Measurements from ENCODE around the gene GRIK3. TPM values are rescaled to one million over a fixed set of nuclear protein-coding genes. Genes with fewer than 3 reads are reported as not detected.
A peak's percentile ranks its signal among the peaks of the same experiment; 100 is the strongest.

Gene GRIK3
- total and polyA plus RNA-seq, 3 experiments from 2014 or later, result not detected

DNA sequence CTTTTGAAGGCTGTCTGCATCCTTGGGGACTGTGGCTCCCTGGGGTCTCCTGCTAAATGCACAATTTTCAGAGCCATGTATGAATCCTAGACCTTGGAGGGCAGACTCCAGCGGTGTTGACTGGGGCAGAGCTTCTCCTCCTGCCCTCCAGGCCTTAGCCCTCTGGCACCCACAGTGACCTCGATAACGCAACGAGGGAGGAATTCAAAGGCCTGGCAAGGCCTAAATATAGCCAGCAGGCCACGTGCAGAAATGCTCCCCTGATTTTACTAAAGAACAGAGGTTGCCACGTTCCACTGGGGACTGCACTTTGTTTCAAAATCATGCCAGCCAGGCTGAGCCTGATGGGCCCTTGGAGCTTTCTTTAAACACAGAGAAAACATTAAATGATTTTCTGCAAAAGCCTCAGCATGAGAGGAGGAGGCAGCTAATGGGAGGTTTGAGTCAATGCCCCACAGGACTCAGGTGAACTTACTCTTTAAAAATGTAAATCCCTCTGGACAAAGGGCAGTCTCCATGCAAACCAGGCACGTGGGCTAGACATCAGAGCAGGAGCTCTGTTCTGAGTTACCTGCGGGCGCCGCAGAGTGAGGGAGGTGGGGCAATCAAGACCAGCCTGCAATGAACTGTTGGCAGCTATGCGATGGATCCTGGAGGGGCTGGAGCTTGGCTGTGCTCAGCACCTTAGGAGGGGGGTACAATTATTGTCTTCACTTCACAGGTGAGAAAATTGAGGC, 28.0 kb downstream of the GRIK3 start:
- ChIA-PET CTCF (no interaction called here), POLR2A (no interaction called here)
- H3K27ac Mint-ChIP-seq, result peak overlapping the region in 1 of 8 donors; percentile 41
- Histone ChIP-seq H3K9me3 (ENCODE audit: low read length) (no peaks in the 10 kb centered on the region), H3K27ac (ENCODE audit: low read depth, low read length) (no peak overlapping the region), H3K36me3 (ENCODE audit: insufficient read depth, low read length) (no peaks in the 10 kb centered on the region), H3K27me3 (ENCODE audit: insufficient read depth, low read length, poor library complexity, severe bottlenecking) (no peaks in the 10 kb centered on the region), H3K4me3 (ENCODE audit: low read length) (no peak overlapping the region), H3K4me1 (ENCODE audit: insufficient read depth, low read length) (no peaks in the 10 kb centered on the region)
- DNase-seq, result no peak
- no peak overlapping the region for H3K4me3 Mint-ChIP-seq
- H3K4me1 Mint-ChIP-seq, result no peaks in the 10 kb centered on the region
- peaks cover 6 to 8% of the 10 kb centered on the region in 2 donors for H3K27me3 Mint-ChIP-seq
- no peaks in the 10 kb centered on the region for H3K9me3 Mint-ChIP-seq
- no peaks in the 10 kb centered on the region for H3K36me3 Mint-ChIP-seq

GRCh38 chr1:37002898-37003297, 31.4 kb downstream of the GRIK3 start:
- Histone ChIP-seq H3K9me3 (ENCODE audit: low read length) (no peaks in the 10 kb centered on the region), H3K4me3 (ENCODE audit: low read length) (no peak overlapping the region), H3K27ac (ENCODE audit: low read depth, low read length) (no peak overlapping the region), H3K36me3 (ENCODE audit: insufficient read depth, low read length) (no peaks in the 10 kb centered on the region), H3K4me1 (ENCODE audit: insufficient read depth, low read length) (no peaks in the 10 kb centered on the region), H3K27me3 (ENCODE audit: insufficient read depth, low read length, poor library complexity, severe bottlenecking) (no peaks in the 10 kb centered on the region)
- peaks cover 6 to 8% of the 10 kb centered on the region in 2 donors for H3K27me3 Mint-ChIP-seq
- CTCF ChIA-PET, result no interaction called here
- POLR2A ChIA-PET, result no interaction called here
- no peaks in the 10 kb centered on the region for H3K36me3 Mint-ChIP-seq
- no peak overlapping the region for H3K27ac Mint-ChIP-seq
- H3K9me3 Mint-ChIP-seq, result no peaks in the 10 kb centered on the region
- no peaks in the 10 kb centered on the region for H3K4me1 Mint-ChIP-seq
- H3K4me3 Mint-ChIP-seq, result no peak overlapping the region
- DNase-seq, result no peak

DNA sequence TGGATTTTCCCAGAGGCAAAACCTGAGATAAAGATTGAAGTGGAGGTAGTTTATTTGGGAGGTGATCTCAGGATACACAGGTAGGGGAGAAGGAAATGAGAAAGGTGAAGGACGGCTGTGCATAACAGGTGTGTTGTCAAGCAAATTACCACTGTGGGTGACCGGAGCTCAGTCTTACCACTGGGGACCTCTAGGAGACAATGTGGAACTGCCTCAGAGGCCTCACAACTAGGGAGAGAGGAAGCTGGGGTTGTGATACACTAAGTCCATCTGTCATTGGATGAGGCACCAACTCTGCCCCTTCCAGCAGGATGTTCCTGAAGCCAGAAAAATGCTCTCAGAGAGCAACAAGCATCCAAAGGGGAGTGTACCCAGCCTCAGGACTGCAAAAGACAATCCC, 32.6 kb downstream of the GRIK3 start:
- CTCF ChIA-PET, result no interaction called here

DNA sequence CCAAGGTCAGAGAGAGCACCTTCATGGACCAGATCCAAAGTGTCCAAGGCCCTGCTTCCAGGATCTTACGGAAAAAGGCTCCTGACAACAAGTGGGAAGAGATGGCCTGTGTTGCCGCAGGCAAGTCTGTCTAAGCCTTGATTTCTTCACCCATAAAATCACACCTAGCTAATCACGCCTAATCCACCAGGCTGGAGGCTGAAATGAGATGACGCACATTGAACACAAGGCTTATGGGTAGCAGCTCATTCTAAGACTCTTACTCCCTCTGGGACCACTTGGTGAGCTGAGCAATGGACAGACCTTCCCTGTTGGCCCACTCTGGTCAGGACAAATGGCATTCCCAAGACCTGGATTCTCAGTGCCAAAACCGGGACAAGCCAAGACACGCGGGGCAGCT, 38.2 kb downstream of the GRIK3 start:
- H3K27me3 ChIP-seq (ENCODE audit: insufficient read depth, low read length, poor library complexity, severe bottlenecking), result no peaks in the 10 kb centered on the region
- H3K9me3 ChIP-seq (ENCODE audit: low read length), result no peaks in the 10 kb centered on the region
- H3K4me1 Mint-ChIP-seq, result no peaks in the 10 kb centered on the region
- ChIA-PET POLR2A (no interaction called here), CTCF (no interaction called here)
- no peaks in the 10 kb centered on the region for H3K4me1 ChIP-seq (ENCODE audit: insufficient read depth, low read length)
- H3K4me3 ChIP-seq (ENCODE audit: low read length), result no peak overlapping the region
- peaks cover 9 to 21% of the 10 kb centered on the region in 2 donors for H3K27me3 Mint-ChIP-seq
- DNase-seq, result no peak
- H3K4me3 Mint-ChIP-seq, result no peak overlapping the region
- no peak overlapping the region for H3K27ac ChIP-seq (ENCODE audit: low read depth, low read length)
- H3K36me3 ChIP-seq (ENCODE audit: insufficient read depth, low read length), result no peaks in the 10 kb centered on the region
- H3K27ac Mint-ChIP-seq, result no peak overlapping the region
- no peaks in the 10 kb centered on the region for H3K9me3 Mint-ChIP-seq
- no peaks in the 10 kb centered on the region for H3K36me3 Mint-ChIP-seq

More for the DNA sequence above, 32.6 kb downstream of the GRIK3 start:
- H3K4me3 Mint-ChIP-seq, result no peak overlapping the region
- no peak overlapping the region for H3K4me3 ChIP-seq (ENCODE audit: low read length)
- no peaks in the 10 kb centered on the region for H3K4me1 Mint-ChIP-seq
- no peak overlapping the region for H3K27ac ChIP-seq (ENCODE audit: low read depth, low read length)
- H3K27me3 Mint-ChIP-seq, result peaks cover 0 to 11% of the 10 kb centered on the region in 2 donors
- H3K9me3 ChIP-seq (ENCODE audit: low read length), result no peaks in the 10 kb centered on the region
- no peaks in the 10 kb centered on the region for H3K4me1 ChIP-seq (ENCODE audit: insufficient read depth, low read length)
- no peaks in the 10 kb centered on the region for H3K27me3 ChIP-seq (ENCODE audit: insufficient read depth, low read length, poor library complexity, severe bottlenecking)
- no peak overlapping the region for H3K27ac Mint-ChIP-seq
- no peak for DNase-seq
- no peaks in the 10 kb centered on the region for H3K36me3 ChIP-seq (ENCODE audit: insufficient read depth, low read length)
- no peaks in the 10 kb centered on the region for H3K36me3 Mint-ChIP-seq
- POLR2A ChIA-PET, result no interaction called here
- no peaks in the 10 kb centered on the region for H3K9me3 Mint-ChIP-seq

GRCh38 chr1:36994868-36995267, 39.4 kb downstream of the GRIK3 start:
- Mint-ChIP-seq H3K27ac (no peak overlapping the region), H3K27me3 (peaks cover 9 to 27% of the 10 kb centered on the region in 2 donors), H3K4me1 (no peaks in the 10 kb centered on the region), H3K9me3 (peaks cover 0 to 2% (median 0%) of the 10 kb centered on the region in 5 donors), H3K4me3 (no peak overlapping the region), H3K36me3 (no peaks in the 10 kb centered on the region)
- ChIA-PET POLR2A (no interaction called here), CTCF (no interaction called here)
- Histone ChIP-seq H3K36me3 (ENCODE audit: insufficient read depth, low read length) (no peaks in the 10 kb centered on the region), H3K27ac (ENCODE audit: low read depth, low read length) (no peak overlapping the region), H3K27me3 (ENCODE audit: insufficient read depth, low read length, poor library complexity, severe bottlenecking) (no peaks in the 10 kb centered on the region), H3K4me3 (ENCODE audit: low read length) (no peak overlapping the region), H3K4me1 (ENCODE audit: insufficient read depth, low read length) (no peaks in the 10 kb centered on the region), H3K9me3 (ENCODE audit: low read length) (no peaks in the 10 kb centered on the region)
- DNase-seq, result no peak

DNA sequence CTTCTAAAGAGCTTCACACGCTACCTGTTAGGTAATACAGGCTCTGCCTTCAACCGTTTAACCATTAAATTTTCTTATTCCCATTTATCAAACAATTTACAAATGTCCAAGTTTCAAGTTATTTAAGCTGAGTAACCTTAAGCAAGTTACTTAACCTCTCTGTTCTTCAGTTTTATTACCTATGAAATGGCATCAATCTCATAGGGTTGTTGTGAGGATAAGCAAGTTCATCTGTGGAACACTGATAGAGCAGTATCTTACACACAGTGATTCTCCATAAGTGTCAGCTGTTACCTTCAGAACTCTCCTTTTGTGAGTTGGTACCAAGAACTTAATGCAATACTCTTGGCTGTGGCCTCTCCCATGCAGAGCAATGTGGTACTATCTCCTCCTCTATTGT, 40.0 kb downstream of the GRIK3 start:
- peaks cover 9 to 27% of the 10 kb centered on the region in 2 donors for H3K27me3 Mint-ChIP-seq
- no peak overlapping the region for H3K4me3 Mint-ChIP-seq
- Histone ChIP-seq H3K36me3 (ENCODE audit: insufficient read depth, low read length) (no peaks in the 10 kb centered on the region), H3K27me3 (ENCODE audit: insufficient read depth, low read length, poor library complexity, severe bottlenecking) (no peaks in the 10 kb centered on the region), H3K4me1 (ENCODE audit: insufficient read depth, low read length) (no peaks in the 10 kb centered on the region), H3K9me3 (ENCODE audit: low read length) (no peaks in the 10 kb centered on the region), H3K4me3 (ENCODE audit: low read length) (no peak overlapping the region), H3K27ac (ENCODE audit: low read depth, low read length) (no peak overlapping the region)
- H3K36me3 Mint-ChIP-seq, result no peaks in the 10 kb centered on the region
- no peak for DNase-seq
- no peak overlapping the region for H3K27ac Mint-ChIP-seq
- H3K9me3 Mint-ChIP-seq, result peaks cover 0 to 2% (median 0%) of the 10 kb centered on the region in 5 donors
- no peaks in the 10 kb centered on the region for H3K4me1 Mint-ChIP-seq
- CTCF ChIA-PET, result no interaction called here
- POLR2A ChIA-PET, result no interaction called here

GRCh38 chr1:36992139-36992943, 42.0 kb downstream of the GRIK3 start:
- CTCF ChIA-PET, result interaction anchor here (0.8 to 0.9 kb wide), 2 partner anchors 27 to 308 kb away, joined by 3 to 4 read pairs; no protein-coding TSS in a partner anchor
- Mint-ChIP-seq H3K27me3 (peaks cover 13 to 31% of the 10 kb centered on the region in 2 donors), H3K4me1 (no peaks in the 10 kb centered on the region), H3K4me3 (no peak overlapping the region), H3K27ac (peak overlapping the region in 1 of 8 donors; percentile 61), H3K9me3 (peaks cover 0 to 2% (median 0%) of the 10 kb centered on the region in 5 donors), H3K36me3 (no peaks in the 10 kb centered on the region)
- no peaks in the 10 kb centered on the region for H3K9me3 ChIP-seq (ENCODE audit: low read length)
- no peaks in the 10 kb centered on the region for H3K4me1 ChIP-seq (ENCODE audit: insufficient read depth, low read length)
- no peaks in the 10 kb centered on the region for H3K36me3 ChIP-seq (ENCODE audit: insufficient read depth, low read length)
- no peak overlapping the region for H3K4me3 ChIP-seq (ENCODE audit: low read length)
- H3K27me3 ChIP-seq (ENCODE audit: insufficient read depth, low read length, poor library complexity, severe bottlenecking), result no peaks in the 10 kb centered on the region
- no peak overlapping the region for H3K27ac ChIP-seq (ENCODE audit: low read depth, low read length)
- DNase-seq, result no peak
- POLR2A ChIA-PET, result no interaction called here

DNA sequence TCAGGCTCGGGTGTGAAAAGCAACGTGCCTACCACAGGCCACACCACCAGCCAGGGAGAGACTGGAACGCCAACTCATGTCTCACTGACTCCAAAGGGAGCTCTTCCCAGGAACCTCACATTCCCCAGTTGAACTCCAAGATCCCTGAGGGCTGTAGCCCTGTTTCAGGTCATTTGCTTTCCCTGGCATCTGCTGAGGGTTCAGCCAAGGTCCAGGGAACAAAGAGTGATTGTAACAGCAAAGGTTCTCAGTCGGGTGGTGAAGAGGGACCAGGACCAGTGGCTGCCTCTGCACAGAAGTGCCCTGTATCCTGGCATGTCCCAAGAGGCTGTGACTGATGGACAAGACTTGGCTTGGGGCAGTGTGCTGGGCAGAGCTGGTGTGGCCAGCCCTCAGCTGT, 42.8 kb downstream of the GRIK3 start:
- DNase-seq, result no peak
- ChIA-PET POLR2A (no interaction called here), CTCF (interaction anchor here (0.8 kb wide), 1 partner anchor 309 kb away, joined by 3 read pairs; no protein-coding TSS in a partner anchor)
- no peaks in the 10 kb centered on the region for H3K27me3 ChIP-seq (ENCODE audit: insufficient read depth, low read length, poor library complexity, severe bottlenecking)
- Mint-ChIP-seq H3K4me3 (no peak overlapping the region), H3K36me3 (no peaks in the 10 kb centered on the region), H3K27me3 (peaks cover 12 to 23% of the 10 kb centered on the region in 2 donors), H3K27ac (no peak overlapping the region), H3K9me3 (peaks cover 0 to 2% (median 0%) of the 10 kb centered on the region in 5 donors), H3K4me1 (no peaks in the 10 kb centered on the region)
- H3K36me3 ChIP-seq (ENCODE audit: insufficient read depth, low read length), result no peaks in the 10 kb centered on the region
- no peak overlapping the region for H3K27ac ChIP-seq (ENCODE audit: low read depth, low read length)
- no peaks in the 10 kb centered on the region for H3K9me3 ChIP-seq (ENCODE audit: low read length)
- H3K4me1 ChIP-seq (ENCODE audit: insufficient read depth, low read length), result no peaks in the 10 kb centered on the region
- no peak overlapping the region for H3K4me3 ChIP-seq (ENCODE audit: low read length)
